GM21381 (cell line): Measurements from ENCODE around the gene ZNF319.

ENCODE experiments used
- ATAC-seq: cut with Tn5 transposase; IDR thresholded peaks from one replicate; pipeline ENCODE4 v1.9.1; 2021; ENCODE audit warnings: mild to moderate bottlenecking, moderate library complexity; ENCODE audit not compliant: unreplicated experiment

Gene ZNF319

GRCh38 chr16:57957673-57958392 lies 42.6 kb downstream of the ZNF319 start:
- ATAC-seq: no peak

- no peak for ATAC-seq
Measured at GRCh38 chr16:57956924-57957672, 43.4 kb downstream of the ZNF319 start.

GRCh38 chr16:57956270-57956808 lies 44.1 kb downstream of the ZNF319 start:
- no peak for ATAC-seq

- ATAC-seq: no peak
Measured at GRCh38 chr16:57955572-57956188, 44.8 kb downstream of the ZNF319 start.

GRCh38 chr16:57953857-57954256 lies 46.6 kb downstream of the ZNF319 start:
- ATAC-seq: no peak

- no peak for ATAC-seq
Measured at GRCh38 chr16:57952909-57953308, 47.6 kb downstream of the ZNF319 start.

- no peak for ATAC-seq
Measured at GRCh38 chr16:57951204-57951960, 49.1 kb downstream of the ZNF319 start.

GRCh38 chr16:57950382-57950781 lies 50.1 kb downstream of the ZNF319 start:
- ATAC-seq: no peak

- no peak for ATAC-seq
Measured at GRCh38 chr16:57949595-57950238, 50.8 kb downstream of the ZNF319 start.

GRCh38 chr16:57949013-57949412 lies 51.5 kb downstream of the ZNF319 start:
- no peak for ATAC-seq

- ATAC-seq: no peak
Measured at GRCh38 chr16:57948027-57948426, 52.4 kb downstream of the ZNF319 start.

- ATAC-seq: no peak
Measured at GRCh38 chr16:57947261-57947660, 53.2 kb downstream of the ZNF319 start.

GRCh38 chr16:57946181-57946801 lies 54.2 kb downstream of the ZNF319 start:
- ATAC-seq: no peak

- no peak for ATAC-seq
Measured at GRCh38 chr16:57945740-57946138, 54.7 kb downstream of the ZNF319 start.

- ATAC-seq: no peak
Measured at GRCh38 chr16:57944970-57945739, 55.3 kb downstream of the ZNF319 start.
